Measurements from ENCODE around the gene INPP1. TPM values are rescaled to one million over a fixed set of nuclear protein-coding genes. Genes with fewer than 3 reads are reported as not detected.

The INPP1 gene
- total and polyA plus RNA-seq, 5 experiments from 2014 or later: 1.2 to 3.6 (median 2.7) TPM

DNA sequence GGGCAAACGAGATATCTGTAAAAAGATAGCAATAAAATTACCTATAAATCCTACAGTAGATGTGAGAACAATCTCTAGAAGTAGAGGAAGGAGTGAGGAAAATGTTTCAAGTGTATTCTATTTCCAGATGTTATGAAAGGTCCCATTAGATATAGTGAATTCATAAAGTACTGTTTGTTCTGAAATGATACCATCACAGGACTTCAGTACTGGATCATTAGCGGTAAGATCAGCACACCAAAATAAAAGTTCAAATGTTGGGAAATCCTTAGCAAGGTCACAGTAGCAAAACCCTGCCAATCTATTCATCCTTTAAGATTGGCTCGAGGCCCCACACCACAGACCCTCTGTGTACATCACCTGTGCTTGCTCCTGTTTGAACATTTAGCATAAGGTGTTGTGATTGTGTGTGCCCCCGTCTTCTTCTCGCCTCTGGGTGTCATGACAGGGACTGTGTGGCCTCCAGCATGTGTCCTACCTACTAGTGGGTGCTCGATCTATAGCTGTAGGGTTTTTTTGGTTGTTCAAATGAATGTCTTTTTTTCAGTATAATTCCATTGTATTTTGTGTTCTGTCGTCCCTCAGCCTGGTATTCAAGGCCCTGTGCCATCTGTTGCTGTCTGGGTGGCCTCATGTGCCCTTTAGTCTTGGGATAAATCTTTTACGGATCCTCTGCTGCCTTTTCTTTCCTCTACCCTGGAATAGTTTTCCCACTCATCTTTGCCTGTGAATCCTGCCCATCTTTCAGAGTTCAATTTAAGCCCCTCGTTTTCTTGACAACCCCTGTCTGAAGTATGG lies 73.9 kb downstream of the INPP1 start:
- DNase-seq (no peak), ATAC-seq (no peak)
- H3K27me3 Mint-ChIP-seq: no peaks in the 10 kb centered on the region
- POLR2A ChIA-PET: interaction anchor here (0.7 to 1.7 kb wide), 3 partner anchors 10 to 147 kb away, joined by 3 to 11 read pairs (median 9); partner anchors contain the start of gene MFSD6
- H3K4me1 Mint-ChIP-seq: peaks cover 33 to 94% (median 85%) of the 10 kb centered on the region in 4 donors
- no peaks in the 10 kb centered on the region for H3K9me3 Mint-ChIP-seq
- peak overlapping the region; percentile 79 to 94 (median 86) for H3K27ac Mint-ChIP-seq
- peaks cover 0 to 38% (median 15%) of the 10 kb centered on the region in 3 donors for H3K36me3 Mint-ChIP-seq
- peak overlapping the region in 5 of 10 donors; percentile 20 to 67 (median 40) for H3K4me3 Mint-ChIP-seq

- Mint-ChIP-seq H3K4me3 (no peak overlapping the region), H3K27ac (peak overlapping the region in 7 of 10 donors; percentile 66 to 92 (median 79)), H3K36me3 (peaks cover 0 to 46% (median 16%) of the 10 kb centered on the region in 3 donors), H3K9me3 (no peaks in the 10 kb centered on the region), H3K27me3 (no peaks in the 10 kb centered on the region), H3K4me1 (peaks cover 29 to 94% (median 83%) of the 10 kb centered on the region in 4 donors)
- POLR2A ChIA-PET: interaction anchor here (0.7 to 2.0 kb wide), 2 partner anchors 11 to 648 kb away, joined by 3 to 7 read pairs; partner anchors contain the start of gene MFSD6
- DNase-seq (no peak), ATAC-seq (no peak)
These were observed 75.3 kb downstream of the INPP1 start for GRCh38 chr2:190418727-190419126.

- Mint-ChIP-seq H3K4me1 (peaks cover 33 to 95% (median 90%) of the 10 kb centered on the region in 4 donors), H3K36me3 (peaks cover 0 to 55% (median 21%) of the 10 kb centered on the region in 3 donors)
These were observed 77.4 kb downstream of the INPP1 start for GRCh38 chr2:190420801-190421200.

More at GRCh38 chr2:190420801-190421200, 77.4 kb downstream of the INPP1 start:
- POLR2A ChIA-PET: interaction anchor here (0.6 kb wide), 1 partner anchor 57 kb away, joined by 3 read pairs; no protein-coding TSS in a partner anchor
- Mint-ChIP-seq H3K4me3 (no peak overlapping the region), H3K27me3 (no peaks in the 10 kb centered on the region), H3K27ac (peak overlapping the region in 3 of 10 donors; percentile 63 to 77 (median 68)), H3K9me3 (no peaks in the 10 kb centered on the region)
- ATAC-seq (no peak), DNase-seq (no peak)

Other genes starting within 250 kb of the INPP1 start
- gene HIBCH, start 23.8 kb upstream of the INPP1 start, total RNA-seq: 10 to 100 TPM; 18.5 to 19.6 TPM
- 10 to 100 TPM; 18.0 to 24.5 (median 19.5) TPM for gene HIBCH, start 23.8 kb upstream of the INPP1 start, polyA plus RNA-seq
- 10 to 100 TPM; 58.2 to 61.3 TPM for gene MFSD6, start 64.8 kb downstream of the INPP1 start, total RNA-seq
- 10 to 100 TPM; 14.7 to 18.5 (median 16.7) TPM for gene MFSD6, start 64.8 kb downstream of the INPP1 start, polyA plus RNA-seq
- 10 to 100 TPM; 23.4 TPM for gene NEMP2, start 191.1 kb downstream of the INPP1 start, total RNA-seq
- 10 to 100 TPM; 10.0 to 13.4 (median 12.1) TPM for gene NEMP2, start 191.1 kb downstream of the INPP1 start, polyA plus RNA-seq

Measured in naive thymus-derived CD8-positive, alpha-beta T cell (primary cell).